ENCODE data around the gene ATAD2B. TPM values are rescaled to one million over a fixed set of nuclear protein-coding genes. Genes with fewer than 3 reads are reported as not detected.

ATAD2B gene
- polyA plus RNA-seq, 1 experiment = 1.5 TPM

- DNase-seq (ENCODE audit: low read depth) = no peak
- CTCF ChIA-PET = interaction anchor here (1.1 to 2.8 kb wide), 3 partner anchors 14 to 143 kb away, joined by 3 to 11 read pairs (median 4); partner anchors contain the start of gene ATAD2B
These were observed 14.0 kb upstream of the ATAD2B start for GRCh38 chr2:23940718-23941620.

GRCh38 chr2:23939987-23940717 lies 13.2 kb upstream of the ATAD2B start, which contains the start of gene UBXN2A:
UBXN2A (plus strand) TSS chr2:23940463; CDS start chr2:23958315, 17,852 bp downstream.
- DNase-seq (ENCODE audit: low read depth) = no peak
- Histone ChIP-seq H3K4me3 (ENCODE audit: low read depth, low read length) (peak within 1 kb of the TSS; percentile 87), H3K36me3 (ENCODE audit: control insufficient read depth, insufficient read depth, low read length) (no peaks in the 10 kb centered on the region), H3K27me3 (ENCODE audit: control insufficient read depth, insufficient read depth, low read length) (no peaks in the 10 kb centered on the region)
- POLR2A ChIA-PET = interaction anchor here (0.7 to 1.2 kb wide), 2 partner anchors 13 to 14 kb away, joined by 3 to 5 read pairs; partner anchors contain the start of gene ATAD2B
- no peak for TF ChIP-seq CTCF (IDR thresholded peaks at IDR 0.05; ENCODE audit: insufficient read depth, low read depth, low read length)
- CTCF ChIA-PET = interaction anchor here (0.6 to 2.8 kb wide), 4 partner anchors 9 to 58 kb away, joined by 3 to 11 read pairs (median 6); partner anchors contain the start of gene ATAD2B

More at GRCh38 chr2:23940718-23941620, 14.0 kb upstream of the ATAD2B start:
- no peak for TF ChIP-seq CTCF (IDR thresholded peaks at IDR 0.05; ENCODE audit: insufficient read depth, low read depth, low read length)
- POLR2A ChIA-PET = interaction anchor here (0.7 to 1.2 kb wide), 2 partner anchors 14 to 15 kb away, joined by 3 to 5 read pairs; partner anchors contain the start of gene ATAD2B
- no peaks in the 10 kb centered on the region for H3K27me3 ChIP-seq (ENCODE audit: control insufficient read depth, insufficient read depth, low read length)
- H3K36me3 ChIP-seq (ENCODE audit: control insufficient read depth, insufficient read depth, low read length) = no peaks in the 10 kb centered on the region
- peak overlapping the region; percentile 87 for H3K4me3 ChIP-seq (ENCODE audit: low read depth, low read length)

GRCh38 chr2:23934259-23934658 lies 7.3 kb upstream of the ATAD2B start:
- ChIA-PET CTCF (no interaction called here), POLR2A (no interaction called here)
- Histone ChIP-seq H3K4me3 (ENCODE audit: low read depth, low read length) (no peak overlapping the region), H3K36me3 (ENCODE audit: control insufficient read depth, insufficient read depth, low read length) (no peaks in the 10 kb centered on the region), H3K27me3 (ENCODE audit: control insufficient read depth, insufficient read depth, low read length) (no peaks in the 10 kb centered on the region)
- no peak for DNase-seq (ENCODE audit: low read depth)
- TF ChIP-seq CTCF (IDR thresholded peaks at IDR 0.05; ENCODE audit: insufficient read depth, low read depth, low read length) = no peak

- no peak for TF ChIP-seq CTCF (IDR thresholded peaks at IDR 0.05; ENCODE audit: insufficient read depth, low read depth, low read length)
- Histone ChIP-seq H3K4me3 (ENCODE audit: low read depth, low read length) (peak overlapping the region; percentile 75), H3K27me3 (ENCODE audit: control insufficient read depth, insufficient read depth, low read length) (no peaks in the 10 kb centered on the region), H3K36me3 (ENCODE audit: control insufficient read depth, insufficient read depth, low read length) (no peaks in the 10 kb centered on the region)
- ChIA-PET POLR2A (interaction anchor here (0.6 to 1.4 kb wide), 5 partner anchors 14 to 242 kb away, joined by 3 to 6 read pairs (median 3); partner anchors contain the start of gene UBXN2A), CTCF (interaction anchor here (0.6 to 4.8 kb wide), 26 partner anchors 11 to 997 kb away, joined by 3 to 44 read pairs (median 4); partner anchors contain the start of genes MFSD2B, SF3B6, TP53I3 and UBXN2A)
- no peak for DNase-seq (ENCODE audit: low read depth)
These were observed 603 bp downstream of the ATAD2B start for GRCh38 chr2:23926290-23926749.
